ENCODE measurements around the gene SLAMF8. TPM values are rescaled to one million over a fixed set of nuclear protein-coding genes. Genes with fewer than 3 reads are reported as not detected.

The SLAMF8 gene
- polyA plus RNA-seq, 1 donor, result 4.5 TPM

DNA sequence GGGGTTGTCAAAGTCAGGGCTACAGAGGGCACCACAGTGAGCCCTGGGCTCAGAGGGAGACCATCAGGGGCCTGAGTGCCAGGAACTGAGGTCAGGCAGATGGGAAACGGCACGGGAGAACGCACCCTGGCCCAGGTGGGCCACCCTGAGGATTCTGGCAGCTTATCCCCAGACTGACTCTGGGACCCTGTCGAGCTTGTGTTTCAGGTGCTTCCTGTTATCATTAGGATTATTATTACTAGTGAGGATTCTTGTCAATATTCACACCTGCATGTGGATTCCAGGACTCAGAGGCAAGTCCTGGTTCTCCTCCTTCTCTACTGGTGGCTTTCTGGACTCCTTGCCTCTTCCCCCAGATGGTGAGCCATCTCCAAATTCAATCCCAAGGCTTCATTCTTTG lies 20.6 kb downstream of the SLAMF8 start:
- H3K9me3 ChIP-seq (ENCODE audit: control insufficient read depth, low read depth, low read length), result no peaks in the 10 kb centered on the region
- DNase-seq, result no peak
- peak overlapping the region; percentile 98 for H3K27ac ChIP-seq (ENCODE audit: low read length)
- H3K4me3 ChIP-seq (ENCODE audit: low read length), result no peak overlapping the region
- no CpG with 5 or more reads among the region's 4 CpGs for WGBS (ENCODE audit: insufficient coverage, low lambda C conversion rate)
- peaks cover 25% of the 10 kb centered on the region for H3K4me1 ChIP-seq (ENCODE audit: control insufficient read depth, insufficient read depth, low read length)
- no peaks in the 10 kb centered on the region for H3K27me3 ChIP-seq (ENCODE audit: control insufficient read depth, insufficient read depth, low read length)
- no peaks in the 10 kb centered on the region for H3K36me3 ChIP-seq (ENCODE audit: control insufficient read depth, insufficient read depth, low read length)

DNA sequence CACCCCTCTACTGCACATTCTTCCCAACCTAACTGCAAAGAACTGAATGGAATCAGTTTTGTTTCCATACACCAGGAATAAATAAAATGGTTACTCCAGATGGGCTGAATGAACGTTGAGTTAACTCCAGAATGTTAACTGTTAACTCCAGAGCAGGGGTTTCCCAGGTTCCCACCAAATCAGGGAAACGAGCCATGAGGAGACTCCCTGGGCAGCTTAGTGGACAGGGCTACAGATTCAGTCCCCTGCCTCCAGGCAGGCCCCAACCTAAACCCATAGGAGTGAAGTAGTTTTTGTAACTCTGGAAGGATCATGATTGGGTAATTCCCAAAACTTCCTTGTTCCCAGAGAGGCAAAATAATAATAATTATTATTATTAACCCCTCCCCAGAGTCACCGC lies 21.7 kb downstream of the SLAMF8 start:
- Histone ChIP-seq H3K9me3 (ENCODE audit: control insufficient read depth, low read depth, low read length) (no peaks in the 10 kb centered on the region), H3K4me1 (ENCODE audit: control insufficient read depth, insufficient read depth, low read length) (peaks cover 30% of the 10 kb centered on the region), H3K27me3 (ENCODE audit: control insufficient read depth, insufficient read depth, low read length) (no peaks in the 10 kb centered on the region), H3K4me3 (ENCODE audit: low read length) (no peak overlapping the region), H3K27ac (ENCODE audit: low read length) (no peak overlapping the region), H3K36me3 (ENCODE audit: control insufficient read depth, insufficient read depth, low read length) (no peaks in the 10 kb centered on the region)
- WGBS (ENCODE audit: insufficient coverage, low lambda C conversion rate), result no CpG with 5 or more reads among the region's 3 CpGs
- no peak for DNase-seq

DNA sequence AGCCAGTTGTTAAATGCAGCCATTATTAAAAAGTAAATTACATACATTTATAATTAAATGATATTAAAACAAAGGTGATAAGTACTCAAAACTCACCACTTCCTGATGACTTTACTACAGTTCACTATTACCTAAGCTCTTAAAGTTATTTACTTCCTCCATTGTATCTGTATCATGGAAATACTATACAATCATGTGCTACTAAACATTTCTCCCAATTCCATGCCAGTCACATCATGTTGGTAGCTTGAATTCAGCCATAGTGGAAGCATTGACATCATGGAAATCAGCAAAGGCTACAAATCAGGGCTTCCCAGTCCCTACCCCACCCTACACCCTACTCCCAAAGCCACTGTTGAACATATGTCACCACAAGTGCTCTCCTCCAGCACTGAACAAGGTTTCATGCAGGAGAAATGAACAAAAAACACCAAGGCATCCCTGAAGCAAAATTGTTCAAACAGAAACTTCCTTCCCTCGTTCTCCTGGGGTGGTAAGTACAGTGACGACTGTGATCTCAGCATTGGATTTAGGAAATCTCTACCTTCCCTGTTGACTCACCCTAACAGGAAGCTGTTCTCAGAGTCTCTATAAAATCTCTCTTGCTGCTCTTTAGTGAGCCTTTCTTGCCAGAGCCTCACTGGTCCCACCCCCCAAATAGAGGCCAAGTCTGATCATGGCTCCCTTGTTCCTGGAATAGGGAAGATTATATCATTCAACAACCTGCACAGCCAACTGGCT lies 23.1 kb downstream of the SLAMF8 start:
- Histone ChIP-seq H3K4me1 (ENCODE audit: control insufficient read depth, insufficient read depth, low read length) (peaks cover 33% of the 10 kb centered on the region), H3K9me3 (ENCODE audit: control insufficient read depth, low read depth, low read length) (no peaks in the 10 kb centered on the region), H3K27me3 (ENCODE audit: control insufficient read depth, insufficient read depth, low read length) (no peaks in the 10 kb centered on the region), H3K36me3 (ENCODE audit: control insufficient read depth, insufficient read depth, low read length) (no peaks in the 10 kb centered on the region), H3K4me3 (ENCODE audit: low read length) (no peak overlapping the region), H3K27ac (ENCODE audit: low read length) (no peak overlapping the region)
- no peak for DNase-seq
- WGBS (ENCODE audit: insufficient coverage, low lambda C conversion rate), result no CpG with 5 or more reads among the region's 2 CpGs

DNA sequence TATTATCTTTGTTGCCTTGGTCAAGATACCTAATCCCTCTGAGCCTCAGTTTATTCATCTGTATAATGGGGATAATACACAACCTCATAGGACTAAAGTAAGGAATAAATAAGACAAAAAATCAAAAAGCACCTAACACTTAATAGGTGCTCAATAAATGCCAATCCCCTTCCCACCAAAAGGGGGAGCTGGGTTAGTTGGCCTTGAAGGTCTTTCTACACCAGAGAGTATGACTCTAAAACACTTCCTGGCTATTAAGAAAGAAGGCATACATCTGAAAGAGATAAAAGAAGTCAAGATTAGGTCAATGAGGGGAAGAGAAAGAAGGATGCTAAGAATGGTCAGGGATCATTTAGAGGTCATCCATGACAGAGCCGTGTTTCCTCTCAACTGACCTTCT lies 24.7 kb downstream of the SLAMF8 start:
- Histone ChIP-seq H3K27ac (ENCODE audit: low read length) (no peak overlapping the region), H3K4me1 (ENCODE audit: control insufficient read depth, insufficient read depth, low read length) (peaks cover 25% of the 10 kb centered on the region), H3K27me3 (ENCODE audit: control insufficient read depth, insufficient read depth, low read length) (no peaks in the 10 kb centered on the region), H3K4me3 (ENCODE audit: low read length) (no peak overlapping the region), H3K9me3 (ENCODE audit: control insufficient read depth, low read depth, low read length) (no peaks in the 10 kb centered on the region), H3K36me3 (ENCODE audit: control insufficient read depth, insufficient read depth, low read length) (peaks cover under 1% of the 10 kb centered on the region)
- 67% methylated on average over 1 of the region's 1 CpG for WGBS (ENCODE audit: insufficient coverage, low lambda C conversion rate)
- no peak for DNase-seq

DNA sequence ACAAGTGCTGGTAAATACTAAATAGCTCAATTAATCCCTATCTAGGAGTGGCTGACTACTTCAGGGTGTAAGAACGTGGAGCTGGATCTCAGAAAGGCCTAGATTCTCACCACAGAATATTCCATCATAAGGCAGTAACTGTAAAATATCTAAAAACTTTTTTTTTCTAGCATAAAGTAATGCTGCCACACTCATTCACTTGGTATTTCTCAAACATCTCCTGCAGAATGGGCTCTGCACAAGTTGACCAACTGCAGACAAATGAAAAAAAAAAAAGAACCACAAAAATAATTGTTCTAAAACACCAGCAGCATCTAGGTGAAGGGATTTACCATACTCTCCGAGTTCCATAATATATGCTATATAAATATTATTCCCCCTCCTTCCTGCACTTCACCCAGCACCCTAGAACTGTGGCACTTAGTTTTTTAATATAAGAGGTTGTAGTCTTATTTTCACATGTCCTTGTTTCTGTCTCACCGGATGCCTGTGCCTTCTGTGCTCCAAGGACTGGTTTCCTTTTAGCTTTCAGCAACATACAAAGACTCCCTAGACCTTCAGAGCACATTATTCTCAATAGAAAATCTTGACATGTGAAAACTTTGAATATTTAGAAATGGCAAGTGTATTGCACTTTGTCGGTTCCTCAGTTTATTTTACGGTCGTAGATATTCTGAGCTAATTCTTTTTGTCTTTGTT lies 26.9 kb downstream of the SLAMF8 start:
- Histone ChIP-seq H3K27me3 (ENCODE audit: control insufficient read depth, insufficient read depth, low read length) (no peaks in the 10 kb centered on the region), H3K27ac (ENCODE audit: low read length) (peak overlapping the region; percentile 100), H3K36me3 (ENCODE audit: control insufficient read depth, insufficient read depth, low read length) (peaks cover 3% of the 10 kb centered on the region), H3K4me1 (ENCODE audit: control insufficient read depth, insufficient read depth, low read length) (peaks cover 14% of the 10 kb centered on the region), H3K4me3 (ENCODE audit: low read length) (peak overlapping the region; percentile 78), H3K9me3 (ENCODE audit: control insufficient read depth, low read depth, low read length) (no peaks in the 10 kb centered on the region)
- DNase-seq, result no peak
- WGBS (ENCODE audit: insufficient coverage, low lambda C conversion rate), result 13% methylated on average over 4 of the region's 6 CpGs

DNA sequence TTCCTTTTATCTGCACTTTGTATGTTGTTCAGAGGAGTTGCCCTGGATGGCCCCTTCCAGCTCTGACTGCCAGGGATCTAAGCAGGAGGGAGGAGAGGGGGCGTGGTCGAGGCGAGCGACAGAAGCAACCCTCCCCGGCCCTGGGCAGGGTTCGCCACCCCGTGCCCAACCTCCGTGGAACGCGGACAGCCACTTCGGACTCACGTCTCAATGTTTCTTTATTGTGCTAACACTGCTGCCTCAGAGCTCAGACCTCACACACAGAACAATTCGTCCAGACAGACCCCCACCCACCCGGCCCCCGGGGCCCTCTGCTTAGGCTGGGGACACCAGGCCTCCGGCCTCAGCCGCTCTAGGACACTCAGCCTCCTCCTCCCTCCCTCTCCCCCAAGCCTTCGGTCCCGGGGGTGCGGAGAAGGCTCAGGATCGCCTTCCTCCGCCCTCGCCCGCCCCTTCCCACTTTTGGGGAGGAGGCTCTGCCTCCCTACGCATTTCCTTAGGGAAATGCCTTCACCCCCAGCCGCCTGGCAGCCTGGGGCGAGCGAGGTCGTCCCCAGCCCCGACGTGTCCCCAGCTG lies 27.5 kb downstream of the SLAMF8 start:
- H3K9me3 ChIP-seq (ENCODE audit: control insufficient read depth, low read depth, low read length), result no peaks in the 10 kb centered on the region
- H3K36me3 ChIP-seq (ENCODE audit: control insufficient read depth, insufficient read depth, low read length), result peaks cover 3% of the 10 kb centered on the region
- H3K27me3 ChIP-seq (ENCODE audit: control insufficient read depth, insufficient read depth, low read length), result no peaks in the 10 kb centered on the region
- DNase-seq, result peak; percentile 89 to 95
- peak overlapping the region; percentile 78 for H3K4me3 ChIP-seq (ENCODE audit: low read length)
- peaks cover 14% of the 10 kb centered on the region for H3K4me1 ChIP-seq (ENCODE audit: control insufficient read depth, insufficient read depth, low read length)
- no CpG with 5 or more reads among the region's 31 CpGs for WGBS (ENCODE audit: insufficient coverage, low lambda C conversion rate)
- H3K27ac ChIP-seq (ENCODE audit: low read length), result peak overlapping the region; percentile 100

DNA sequence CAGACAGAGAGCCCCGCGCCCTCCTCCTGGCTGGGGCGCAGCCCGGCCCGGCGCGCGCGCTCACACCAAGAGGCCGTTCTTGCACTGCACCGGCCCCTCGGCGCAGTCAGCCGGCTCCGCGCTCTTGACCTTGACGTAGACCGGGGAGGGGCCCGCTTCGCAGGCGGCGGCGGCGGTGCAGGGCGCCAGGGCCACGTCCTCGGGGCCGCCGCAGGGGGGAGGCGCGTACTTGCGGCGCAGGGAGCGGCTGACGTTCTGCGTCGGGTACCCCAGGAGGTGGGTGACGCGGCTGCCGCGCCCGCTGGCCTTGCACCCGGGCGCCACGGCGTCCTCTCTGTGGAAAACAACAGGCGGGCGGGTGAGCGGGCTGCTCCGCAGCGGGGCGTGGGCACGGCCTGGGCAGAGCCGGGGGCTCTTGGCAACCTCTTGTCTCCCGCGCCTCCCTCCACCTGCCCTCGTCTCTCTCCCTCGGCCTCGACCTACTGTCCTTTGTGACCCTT lies 28.1 kb downstream of the SLAMF8 start:
- no CpG with 5 or more reads among the region's 59 CpGs for WGBS (ENCODE audit: insufficient coverage, low lambda C conversion rate)
- Histone ChIP-seq H3K27me3 (ENCODE audit: control insufficient read depth, insufficient read depth, low read length) (no peaks in the 10 kb centered on the region), H3K4me3 (ENCODE audit: low read length) (peak overlapping the region; percentile 78), H3K9me3 (ENCODE audit: control insufficient read depth, low read depth, low read length) (no peaks in the 10 kb centered on the region), H3K36me3 (ENCODE audit: control insufficient read depth, insufficient read depth, low read length) (peaks cover 3% of the 10 kb centered on the region), H3K4me1 (ENCODE audit: control insufficient read depth, insufficient read depth, low read length) (peaks cover 14% of the 10 kb centered on the region), H3K27ac (ENCODE audit: low read length) (peak overlapping the region; percentile 100)
- peak; percentile 92 to 97 for DNase-seq

DNA sequence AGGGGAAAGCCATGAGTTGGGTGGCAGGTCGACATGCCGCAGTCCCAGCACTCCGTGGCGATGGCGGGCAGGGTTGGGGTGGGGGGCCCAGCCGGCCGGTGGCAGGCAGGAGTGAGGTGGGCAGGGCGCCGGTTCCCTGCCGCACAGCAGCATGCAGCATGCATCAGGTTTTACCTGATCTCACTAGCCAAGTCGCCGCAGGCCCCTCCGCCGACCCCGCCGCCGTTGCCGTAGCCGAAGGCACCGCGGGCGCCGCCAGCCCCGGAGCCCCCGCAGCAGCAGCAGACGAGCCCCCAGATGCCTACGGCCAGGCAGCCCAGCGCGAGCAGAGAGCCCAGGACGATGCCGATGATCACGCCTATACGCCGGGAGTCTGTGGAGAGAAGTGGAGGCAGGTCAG lies 29.0 kb downstream of the SLAMF8 start:
- H3K4me3 ChIP-seq (ENCODE audit: low read length), result no peak overlapping the region

DNA sequence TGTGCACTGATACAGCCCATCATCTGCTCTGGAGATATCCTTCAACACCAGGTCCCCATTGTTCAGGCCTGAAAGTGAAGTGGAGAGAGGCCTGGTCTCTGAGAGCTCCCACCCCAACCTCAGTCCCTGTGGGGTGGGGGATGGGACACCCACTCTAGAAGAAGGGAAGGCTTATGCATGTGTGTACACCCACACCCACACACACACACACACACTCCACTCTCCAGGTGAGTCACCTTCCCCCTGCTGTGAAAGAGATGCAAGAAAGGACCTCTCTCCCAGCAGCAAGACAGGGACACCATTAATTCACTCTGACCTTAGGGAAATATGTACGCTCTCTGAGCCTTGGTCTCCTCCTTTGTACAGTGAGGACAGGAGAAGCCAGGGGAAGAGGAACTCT lies 29.9 kb downstream of the SLAMF8 start:
- Histone ChIP-seq H3K4me3 (ENCODE audit: low read length) (no peak overlapping the region), H3K36me3 (ENCODE audit: control insufficient read depth, insufficient read depth, low read length) (peaks cover 3% of the 10 kb centered on the region), H3K9me3 (ENCODE audit: control insufficient read depth, low read depth, low read length) (no peaks in the 10 kb centered on the region), H3K4me1 (ENCODE audit: control insufficient read depth, insufficient read depth, low read length) (peaks cover 23% of the 10 kb centered on the region), H3K27me3 (ENCODE audit: control insufficient read depth, insufficient read depth, low read length) (no peaks in the 10 kb centered on the region), H3K27ac (ENCODE audit: low read length) (no peak overlapping the region)
- no peak for DNase-seq
- WGBS (ENCODE audit: insufficient coverage, low lambda C conversion rate), result no CpG with 5 or more reads among the region's 1 CpG

More for the DNA sequence above, 29.0 kb downstream of the SLAMF8 start:
- no peaks in the 10 kb centered on the region for H3K9me3 ChIP-seq (ENCODE audit: control insufficient read depth, low read depth, low read length)
- no peak for DNase-seq
- no CpG with 5 or more reads among the region's 34 CpGs for WGBS (ENCODE audit: insufficient coverage, low lambda C conversion rate)
- H3K36me3 ChIP-seq (ENCODE audit: control insufficient read depth, insufficient read depth, low read length), result peaks cover 3% of the 10 kb centered on the region
- no peaks in the 10 kb centered on the region for H3K27me3 ChIP-seq (ENCODE audit: control insufficient read depth, insufficient read depth, low read length)
- no peak overlapping the region for H3K27ac ChIP-seq (ENCODE audit: low read length)
- peaks cover 22% of the 10 kb centered on the region for H3K4me1 ChIP-seq (ENCODE audit: control insufficient read depth, insufficient read depth, low read length)

DNA sequence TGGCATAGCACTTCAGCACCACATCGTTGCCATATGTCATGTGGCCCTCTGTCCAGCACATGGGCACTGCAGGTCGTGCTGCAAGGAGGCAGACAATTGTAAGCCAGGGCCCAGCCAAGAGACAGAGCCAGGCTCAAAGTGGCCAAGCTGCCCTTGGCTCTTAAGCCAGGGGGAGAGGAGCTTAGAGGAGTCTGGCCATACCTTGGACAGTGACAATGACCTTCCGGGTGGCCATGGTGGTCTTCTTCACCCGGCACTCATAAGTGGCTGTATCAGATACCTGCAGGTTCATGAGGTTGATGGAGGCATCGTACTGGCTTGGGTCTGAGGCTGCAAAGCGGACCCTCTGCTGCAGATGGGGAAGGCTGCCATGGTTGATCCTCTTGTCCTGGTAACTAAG lies 31.2 kb downstream of the SLAMF8 start:
- WGBS (ENCODE audit: insufficient coverage, low lambda C conversion rate), result no CpG with 5 or more reads among the region's 6 CpGs
- Histone ChIP-seq H3K9me3 (ENCODE audit: control insufficient read depth, low read depth, low read length) (no peaks in the 10 kb centered on the region), H3K4me3 (ENCODE audit: low read length) (no peak overlapping the region), H3K36me3 (ENCODE audit: control insufficient read depth, insufficient read depth, low read length) (peaks cover 3% of the 10 kb centered on the region), H3K27me3 (ENCODE audit: control insufficient read depth, insufficient read depth, low read length) (no peaks in the 10 kb centered on the region), H3K27ac (ENCODE audit: low read length) (no peak overlapping the region), H3K4me1 (ENCODE audit: control insufficient read depth, insufficient read depth, low read length) (peaks cover 23% of the 10 kb centered on the region)
- no peak for DNase-seq

Data from large intestine (tissue), 3 donors.